H9 (cell line): ENCODE results near the gene RBBP4. TPM values are rescaled to one million over a fixed set of nuclear protein-coding genes. Genes with fewer than 3 reads are reported as not detected.

Experiments used
- DNase-seq: peaks from one replicate; pipeline ENCODE4 v3.0.0-alpha.2; 2017
- H2AFZ ChIP-seq: one replicate; pipeline ENCODE4 v1.6.1; 2013; ENCODE audit warnings: mild to moderate bottlenecking, low read length, control low read depth, moderate library complexity
- H2AK5ac ChIP-seq: 2 replicates; pipeline ENCODE4 v1.6.1; 2013; ENCODE audit warnings: low read length, control low read depth, mixed read lengths; ENCODE audit not compliant: insufficient read length
- H2BK120ac ChIP-seq: one replicate; pipeline ENCODE4 v1.6.1; 2013; ENCODE audit warnings: low read depth, mild to moderate bottlenecking, low read length, control low read depth, inconsistent platforms; ENCODE audit not compliant: poor library complexity, severe bottlenecking
- H2BK12ac ChIP-seq: 2 replicates; pipeline ENCODE4 v1.6.1; 2013; ENCODE audit warnings: low read length, control low read depth, mixed read lengths, low read depth; ENCODE audit not compliant: insufficient read length
- H2BK15ac ChIP-seq: 2 replicates; pipeline ENCODE4 v1.6.1; 2013; ENCODE audit warnings: low read depth, low read length, control low read depth
- H2BK20ac ChIP-seq: one replicate; pipeline ENCODE4 v1.6.1; 2013; ENCODE audit warnings: low read depth, mild to moderate bottlenecking, low read length, control low read depth, inconsistent platforms; ENCODE audit not compliant: poor library complexity, severe bottlenecking
- H2BK5ac ChIP-seq: 2 replicates; pipeline ENCODE4 v1.6.1; 2013; ENCODE audit warnings: low read length, control low read depth, mixed read lengths; ENCODE audit not compliant: insufficient read length
- H3K14ac ChIP-seq: 2 replicates; pipeline ENCODE4 v1.6.1; 2013; ENCODE audit warnings: low read length, control low read depth; ENCODE audit not compliant: insufficient read depth
- H3K18ac ChIP-seq: 2 replicates; pipeline ENCODE4 v1.6.1; 2013; ENCODE audit warnings: low read depth, mild to moderate bottlenecking, mixed read lengths, low read length, control low read depth; ENCODE audit not compliant: insufficient read length
- H3K23ac ChIP-seq: 2 replicates; pipeline ENCODE4 v1.6.1; 2013; ENCODE audit warnings: low read length, control low read depth, mixed read lengths, low read depth; ENCODE audit not compliant: insufficient read length
- H3K23me2 ChIP-seq: 2 replicates; pipeline ENCODE4 v1.6.1; 2013; ENCODE audit warnings: low read depth, mild to moderate bottlenecking, mixed read lengths, low read length, control low read depth; ENCODE audit not compliant: insufficient read length, poor library complexity, severe bottlenecking
- H3K27ac ChIP-seq: 2 replicates; pipeline ENCODE4 v1.5.1; 2013; ENCODE audit warnings: low read length, control low read depth, mixed read lengths, low read depth; ENCODE audit not compliant: insufficient read length
- H3K27me3 ChIP-seq: 2 replicates; pipeline ENCODE4 v1.6.1; 2013; ENCODE audit warnings: low read length, control low read depth, inconsistent platforms; ENCODE audit not compliant: insufficient read depth
- H3K4ac ChIP-seq: 2 replicates; pipeline ENCODE4 v1.6.1; 2013; ENCODE audit warnings: low read depth, mild to moderate bottlenecking, control low read depth, inconsistent platforms, low read length, moderate library complexity
- H3K4me1 ChIP-seq: 2 replicates; pipeline ENCODE4 v1.6.1; 2013; ENCODE audit warnings: low read length, control low read depth, inconsistent platforms; ENCODE audit not compliant: insufficient read depth
- H3K4me2 ChIP-seq: 2 replicates; pipeline ENCODE4 v1.6.1; 2013; ENCODE audit warnings: low read length, control low read depth, mixed read lengths; ENCODE audit not compliant: insufficient read length, insufficient read depth
- H3K56ac ChIP-seq: 2 replicates; pipeline ENCODE4 v1.6.1; 2013; ENCODE audit warnings: low read depth, mild to moderate bottlenecking, mixed read lengths, low read length, control low read depth; ENCODE audit not compliant: insufficient read length
- H3K79me1 ChIP-seq: 2 replicates; pipeline ENCODE4 v1.6.1; 2013; ENCODE audit warnings: low read depth, mild to moderate bottlenecking, moderate library complexity, low read length, control low read depth, inconsistent platforms; ENCODE audit not compliant: insufficient read depth, poor library complexity, severe bottlenecking
- H3K79me2 ChIP-seq: 2 replicates; pipeline ENCODE4 v1.6.1; 2013; ENCODE audit warnings: low read length, control low read depth, inconsistent platforms; ENCODE audit not compliant: insufficient read depth
- H3K9ac ChIP-seq: 2 replicates; pipeline ENCODE4 v1.6.1; 2013; ENCODE audit warnings: low read length, control low read depth, mixed read lengths; ENCODE audit not compliant: insufficient read length; ENCODE audit errors: extremely low read depth
- H3K9me3 ChIP-seq: one replicate; pipeline ENCODE4 v1.6.1; 2013; ENCODE audit warnings: low read depth, low read length, inconsistent platforms; ENCODE audit not compliant: control insufficient read depth
- H3T11ph ChIP-seq: one replicate; pipeline ENCODE4 v1.6.1; 2013; ENCODE audit warnings: mild to moderate bottlenecking, low read length, control low read depth, inconsistent platforms
- H4K20me1 ChIP-seq: one replicate; pipeline ENCODE4 v1.6.1; 2013; ENCODE audit not compliant: control insufficient read depth, insufficient read length, insufficient read depth
- H4K5ac ChIP-seq: 2 replicates; pipeline ENCODE4 v1.6.1; 2013; ENCODE audit warnings: low read depth, mild to moderate bottlenecking, mixed read lengths, low read length, control low read depth; ENCODE audit not compliant: insufficient read length
- H4K8ac ChIP-seq: replicated peaks from 2 replicates; pipeline ENCODE4 v1.6.1; 2013; ENCODE audit warnings: low read length, control low read depth, mixed read lengths, low read depth; ENCODE audit not compliant: insufficient read length
- H4K91ac ChIP-seq: 2 replicates; pipeline ENCODE4 v1.6.1; 2013; ENCODE audit warnings: low read depth, mild to moderate bottlenecking, moderate library complexity, mixed read lengths, low read length, control low read depth; ENCODE audit not compliant: insufficient read length
- H3K27ac Mint-ChIP-seq, 3 experiments: 2 replicates in 2 of 3; 3 replicates in 1 of 3; pipeline ENCODE4 v1.8.0; 2020 to 2021; ENCODE audit warnings: mixed read lengths in 3 of 3, mild to moderate bottlenecking in 1 of 3, moderate library complexity in 1 of 3
- H3K27me3 Mint-ChIP-seq: 2 replicates; pipeline ENCODE4 v1.8.0; 2021; ENCODE audit warnings: low read depth, mild to moderate bottlenecking, moderate library complexity, mixed read lengths
- H3K36me3 Mint-ChIP-seq, 3 experiments: 2 replicates in 2 of 3; 3 replicates in 1 of 3; pipeline ENCODE4 v1.8.0; 2020 to 2021; ENCODE audit warnings: low read depth in 3 of 3, mixed read lengths in 3 of 3; ENCODE audit not compliant: insufficient read depth in 1 of 3
- H3K4me1 Mint-ChIP-seq, 2 experiments: 2 replicates each; pipeline ENCODE4 v1.8.0; 2020; ENCODE audit warnings: mixed read lengths in 2 of 2
- H3K4me3 Mint-ChIP-seq, 2 experiments: 2 replicates in 1 of 2; 3 replicates in 1 of 2; pipeline ENCODE4 v1.8.0; 2020 to 2021; ENCODE audit warnings: mild to moderate bottlenecking in 2 of 2, mixed read lengths in 2 of 2, moderate library complexity in 1 of 2
- H3K9me3 Mint-ChIP-seq, 2 experiments: 2 replicates in 1 of 2; 3 replicates in 1 of 2; pipeline ENCODE4 v1.8.0; 2020; ENCODE audit warnings: mild to moderate bottlenecking in 2 of 2, mixed read lengths in 2 of 2, moderate library complexity in 1 of 2
- WGBS: extraction: QIAGEN DNeasy Blood & Tissue Kit; methylation state at CpG from one replicate; pipeline ENCODE4 v1.1.7; 2013; ENCODE audit warnings: missing lambda C conversion rate, low lambda C conversion rate, mixed read lengths; ENCODE audit not compliant: insufficient read length; ENCODE audit errors: extremely low coverage; 5-methylcytosine and 5-hydroxymethylcytosine counted together
- total RNA-seq: library from RNA; stranded (reverse); gene quantifications from 2 replicates; pipeline ENCODE4 v1.2.1, GENCODE V29; 2021
- TF ChIP-seq, protein P1 (sequence below): fragments of 200-600 bp; sonication (generic); conservative IDR thresholded peaks from 3 replicates; pipeline ENCODE4 v1.8.0; 2021; ENCODE audit warnings: antibody characterized with exemption, mild to moderate bottlenecking

The RBBP4 gene
- total RNA-seq, 1 experiment from 2014 or later = 416 TPM

DNA sequence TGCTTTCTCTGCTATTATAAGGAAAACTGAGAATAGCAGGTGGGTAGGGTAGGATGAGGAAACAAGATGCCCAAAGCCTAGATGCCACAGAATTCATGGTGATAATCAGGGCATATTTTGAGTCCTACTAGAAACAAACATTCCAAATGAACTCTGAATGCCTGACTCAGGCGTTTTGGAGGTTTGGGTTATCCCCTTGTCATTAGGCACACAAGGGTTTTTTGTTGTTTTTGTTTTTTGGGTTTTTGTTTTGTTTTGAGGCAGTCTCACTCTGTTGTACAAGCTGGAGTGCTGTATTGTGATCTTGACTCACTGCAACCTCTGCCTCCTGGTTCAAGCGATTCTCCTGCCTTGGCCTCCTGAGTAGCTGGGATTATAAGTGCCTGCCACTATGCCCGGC lies 32.4 kb downstream of the RBBP4 start:
- Histone ChIP-seq H3K23ac (no peak overlapping the region), H3K27ac (no peak overlapping the region), H2BK120ac (no peak overlapping the region), H3K23me2 (no peaks in the 10 kb centered on the region), H2BK15ac (no peak overlapping the region), H3K14ac (no peak overlapping the region), H3K79me1 (no peaks in the 10 kb centered on the region), H3K9ac (no peak overlapping the region), H3K79me2 (no peaks in the 10 kb centered on the region), H2BK20ac (no peak overlapping the region), H3T11ph (no peak overlapping the region), H3K9me3 (no peaks in the 10 kb centered on the region), H4K5ac (no peak overlapping the region), H4K20me1 (no peaks in the 10 kb centered on the region), H3K4me2 (no peak overlapping the region), H2AFZ (no peak overlapping the region), H3K4ac (no peak overlapping the region), H3K4me1 (no peaks in the 10 kb centered on the region), H3K27me3 (no peaks in the 10 kb centered on the region), H2BK5ac (no peak overlapping the region), H4K8ac (no peak overlapping the region), H3K18ac (no peak overlapping the region), H2AK5ac (no peak overlapping the region), H4K91ac (no peak overlapping the region), H3K56ac (no peak overlapping the region), H2BK12ac (no peak overlapping the region)
- peaks cover 31 to 68% (median 60%) of the 10 kb centered on the region in 3 experiments for H3K36me3 Mint-ChIP-seq
- TF ChIP-seq, protein P1, sequence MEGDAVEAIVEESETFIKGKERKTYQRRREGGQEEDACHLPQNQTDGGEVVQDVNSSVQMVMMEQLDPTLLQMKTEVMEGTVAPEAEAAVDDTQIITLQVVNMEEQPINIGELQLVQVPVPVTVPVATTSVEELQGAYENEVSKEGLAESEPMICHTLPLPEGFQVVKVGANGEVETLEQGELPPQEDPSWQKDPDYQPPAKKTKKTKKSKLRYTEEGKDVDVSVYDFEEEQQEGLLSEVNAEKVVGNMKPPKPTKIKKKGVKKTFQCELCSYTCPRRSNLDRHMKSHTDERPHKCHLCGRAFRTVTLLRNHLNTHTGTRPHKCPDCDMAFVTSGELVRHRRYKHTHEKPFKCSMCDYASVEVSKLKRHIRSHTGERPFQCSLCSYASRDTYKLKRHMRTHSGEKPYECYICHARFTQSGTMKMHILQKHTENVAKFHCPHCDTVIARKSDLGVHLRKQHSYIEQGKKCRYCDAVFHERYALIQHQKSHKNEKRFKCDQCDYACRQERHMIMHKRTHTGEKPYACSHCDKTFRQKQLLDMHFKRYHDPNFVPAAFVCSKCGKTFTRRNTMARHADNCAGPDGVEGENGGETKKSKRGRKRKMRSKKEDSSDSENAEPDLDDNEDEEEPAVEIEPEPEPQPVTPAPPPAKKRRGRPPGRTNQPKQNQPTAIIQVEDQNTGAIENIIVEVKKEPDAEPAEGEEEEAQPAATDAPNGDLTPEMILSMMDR = no peak
- H3K4me1 Mint-ChIP-seq = no peaks in the 10 kb centered on the region
- H3K27ac Mint-ChIP-seq = no peak overlapping the region
- no peaks in the 10 kb centered on the region for H3K27me3 Mint-ChIP-seq
- H3K4me3 Mint-ChIP-seq = no peak overlapping the region
- DNase-seq = no peak
- no peaks in the 10 kb centered on the region for H3K9me3 Mint-ChIP-seq
- WGBS = no CpG with 5 or more reads among the region's 3 CpGs
